ENCODE measurements around the gene CARMIL1.

DNA sequence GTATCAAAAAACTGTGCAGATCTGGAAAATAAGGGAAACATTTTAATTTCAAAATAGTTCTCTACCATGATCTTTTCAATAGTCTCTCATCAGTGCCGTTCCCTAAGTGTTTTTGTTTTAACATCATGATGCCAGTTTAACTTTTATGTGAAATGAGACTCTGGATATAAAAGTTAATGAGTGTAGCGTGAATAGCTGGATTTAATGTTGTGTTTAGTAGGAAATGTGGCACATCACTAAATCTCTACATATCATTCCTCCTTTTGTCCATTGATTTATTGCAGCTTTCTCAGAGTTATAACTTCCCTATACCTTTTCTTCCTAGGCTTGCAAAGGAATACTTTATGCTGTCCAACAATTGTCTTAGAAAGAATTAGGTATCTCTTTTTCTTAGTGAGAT, 291.4 kb downstream of the CARMIL1 start:
- TF ChIP-seq, protein P1, sequence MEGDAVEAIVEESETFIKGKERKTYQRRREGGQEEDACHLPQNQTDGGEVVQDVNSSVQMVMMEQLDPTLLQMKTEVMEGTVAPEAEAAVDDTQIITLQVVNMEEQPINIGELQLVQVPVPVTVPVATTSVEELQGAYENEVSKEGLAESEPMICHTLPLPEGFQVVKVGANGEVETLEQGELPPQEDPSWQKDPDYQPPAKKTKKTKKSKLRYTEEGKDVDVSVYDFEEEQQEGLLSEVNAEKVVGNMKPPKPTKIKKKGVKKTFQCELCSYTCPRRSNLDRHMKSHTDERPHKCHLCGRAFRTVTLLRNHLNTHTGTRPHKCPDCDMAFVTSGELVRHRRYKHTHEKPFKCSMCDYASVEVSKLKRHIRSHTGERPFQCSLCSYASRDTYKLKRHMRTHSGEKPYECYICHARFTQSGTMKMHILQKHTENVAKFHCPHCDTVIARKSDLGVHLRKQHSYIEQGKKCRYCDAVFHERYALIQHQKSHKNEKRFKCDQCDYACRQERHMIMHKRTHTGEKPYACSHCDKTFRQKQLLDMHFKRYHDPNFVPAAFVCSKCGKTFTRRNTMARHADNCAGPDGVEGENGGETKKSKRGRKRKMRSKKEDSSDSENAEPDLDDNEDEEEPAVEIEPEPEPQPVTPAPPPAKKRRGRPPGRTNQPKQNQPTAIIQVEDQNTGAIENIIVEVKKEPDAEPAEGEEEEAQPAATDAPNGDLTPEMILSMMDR (IDR thresholded peaks at IDR 0.05), result no peak
- no peak for TF ChIP-seq POLR2AphosphoS5 (IDR thresholded peaks at IDR 0.05; ENCODE audit: insufficient read depth in 1 of 2, low read depth in 1 of 2)
- TF ChIP-seq POLR2A (IDR thresholded peaks at IDR 0.05), result no peak
